Measurements from ENCODE around the gene SLC9A9.

GRCh38 chr3:143700431-143700975 is 147.8 kb downstream of the SLC9A9 start:
- TF ChIP-seq CTCF (IDR thresholded peaks at IDR 0.05; ENCODE audit: poor library complexity, severe bottlenecking) (no peak), RAD21 (conservative IDR thresholded peaks at IDR 0.05) (no peak), EP300 (conservative IDR thresholded peaks at IDR 0.05; ENCODE audit: poor library complexity, severe bottlenecking) (no peak), REST (IDR thresholded peaks at IDR 0.05; ENCODE audit: borderline replicate concordance) (no peak), POLR2AphosphoS5 (IDR thresholded peaks at IDR 0.05) (no peak), SMC3 (conservative IDR thresholded peaks at IDR 0.05; ENCODE audit: poor library complexity) (no peak)
